Sigmoid colon (tissue), 7 donors: ENCODE results near the gene UST. TPM values are rescaled to one million over a fixed set of nuclear protein-coding genes. Genes with fewer than 3 reads are reported as not detected.
"Not testable (repeated sequence)": the region's sequence is repeated elsewhere in the genome, so short reads cannot be mapped to it uniquely, and the experiment has no call there.

Experiments
- DNase-seq: peaks from one replicate; pipeline ENCODE4 v3.0.0-alpha.2; 2019
- H3K27ac ChIP-seq, 4 donors: fragments of 200-600 bp; sonication (generic); one replicate each; pipeline ENCODE4 v1.5.1; 2016 to 2019; ENCODE audit warnings: mild to moderate bottlenecking in 1 of 4
- H3K27me3 ChIP-seq, 3 donors: fragments of 200-600 bp; sonication (generic); one replicate each; pipeline ENCODE4 v1.5.1; 2019; ENCODE audit warnings: mild to moderate bottlenecking in 1 of 3
- H3K36me3 ChIP-seq, 4 donors: fragments of 200-600 bp; sonication (generic); one replicate each; pipeline ENCODE4 v1.5.1; 2016 to 2019
- H3K4me1 ChIP-seq, 4 donors: fragments of 200-600 bp; sonication (generic); one replicate each; pipeline ENCODE4 v1.5.1; 2017 to 2019
- H3K4me3 ChIP-seq, 4 donors: fragments of 200-600 bp; sonication (generic); one replicate each; pipeline ENCODE4 v1.5.1; 2017 to 2019; ENCODE audit warnings: mild to moderate bottlenecking in 2 of 4, moderate library complexity in 1 of 4
- H3K9me3 ChIP-seq, 4 donors: fragments of 200-600 bp in 3 of 4; sonication (generic) in 3 of 4; one replicate each; pipeline versions ENCODE4 v1.5.1 to v1.6.1; 2013 to 2019
- EP300 ChIP-seq, 4 donors: sonication (generic); formaldehyde crosslinking; IDR thresholded peaks; one replicate each; pipeline ENCODE4 v1.6.1; 2017; ENCODE audit warnings: antibody characterized with exemption in 4 of 4
- POLR2A ChIP-seq, 2 donors: fragments of 450-650 bp; IDR thresholded peaks; one replicate each; pipeline ENCODE4 v1.6.1; 2016; ENCODE audit warnings: antibody characterized with exemption in 2 of 2, mild to moderate bottlenecking in 2 of 2, moderate library complexity in 2 of 2
- POLR2AphosphoS5 ChIP-seq, 4 donors: sonication (generic); formaldehyde crosslinking; IDR thresholded peaks; one replicate each; pipeline ENCODE4 v1.6.1; 2017; ENCODE audit warnings: antibody characterized with exemption in 4 of 4
- WGBS, 2 donors: extraction: QIAGEN DNeasy Blood & Tissue Kit; methylation state at CpG; one replicate each; pipeline ENCODE4 v1.1.7; 2013; 5-methylcytosine and 5-hydroxymethylcytosine counted together
- intact Hi-C: fragments of 100-400 bp; cut with DNase I; formaldehyde crosslinking; loops from one replicate; pipeline ENCODE4 v1.15.1; 2023
- polyA plus RNA-seq, 3 donors: library from polyadenylated mRNA; stranded (reverse); fragments of 200-250 nt; gene quantifications; one replicate each; pipeline ENCODE4 v1.2.3, GENCODE V29; 2013
- total RNA-seq, 4 donors: library from RNA; depleted of rRNA; stranded (reverse); fragments of >200 nt; gene quantifications; one replicate each; pipeline ENCODE4 v1.1.0, GENCODE V29; 2016
- TF ChIP-seq, protein P1 (sequence below), 4 experiments: fragments of 450-650 bp in 3 of 4; fragments of 200-600 bp in 1 of 4; IDR thresholded peaks; one replicate each; pipeline ENCODE4 v1.5.1; 2016 to 2019; ENCODE audit warnings: antibody characterized with exemption in 4 of 4, mild to moderate bottlenecking in 3 of 4, moderate library complexity in 2 of 4
- donor health status: healthy with polysubstance abuse.
- donor health status: Bipolar disorder and iron deficiency.
- donor health status: healthy.

Gene UST
- total and polyA plus RNA-seq, 7 donors = 0.46 to 35.2 (median 21.8) TPM

DNA sequence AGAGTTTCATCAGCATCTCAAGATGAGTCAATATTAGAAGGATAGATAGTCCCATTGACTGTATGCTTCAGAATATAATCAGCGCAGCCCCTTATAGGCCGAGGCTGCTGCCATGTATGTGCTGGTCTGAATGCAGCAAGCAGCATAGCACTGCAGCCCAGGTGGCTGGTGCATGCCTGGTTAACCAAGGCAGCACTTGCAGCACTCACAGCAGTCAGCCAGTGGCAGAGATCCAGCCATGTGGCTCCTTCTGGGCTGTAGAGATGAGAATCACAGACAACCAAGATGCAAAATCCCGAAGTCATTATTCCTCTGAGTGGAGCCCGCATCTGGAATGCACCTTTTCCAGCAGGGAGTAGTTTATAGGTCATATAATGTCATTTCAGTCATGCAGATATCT is 251.9 kb downstream of the UST start:
- 92 to 94% methylated on average over 4 of the region's 4 CpGs for WGBS, 2 donors

DNA sequence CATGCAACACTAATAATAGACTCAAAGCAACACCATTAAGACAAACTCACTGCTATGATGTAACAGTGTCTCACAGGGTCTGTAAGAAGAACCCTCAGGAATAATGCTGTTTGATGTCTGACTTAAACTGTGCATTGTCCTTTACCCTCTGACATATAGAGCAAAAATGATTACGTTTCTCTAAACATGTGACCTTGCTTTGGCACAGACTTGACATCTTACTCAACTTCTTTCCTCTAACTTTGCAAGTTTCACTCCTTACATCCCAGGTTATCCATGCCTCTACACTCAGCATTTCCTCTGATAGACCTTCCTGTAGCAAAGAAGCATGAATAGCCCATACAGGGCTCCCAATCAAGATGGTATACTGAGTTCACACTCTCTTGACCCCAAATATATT is 252.7 kb downstream of the UST start:
- no peak for DNase-seq
- 54 to 68% methylated on average over 1 of the region's 1 CpG for WGBS, 2 donors
- TF ChIP-seq, protein P1, sequence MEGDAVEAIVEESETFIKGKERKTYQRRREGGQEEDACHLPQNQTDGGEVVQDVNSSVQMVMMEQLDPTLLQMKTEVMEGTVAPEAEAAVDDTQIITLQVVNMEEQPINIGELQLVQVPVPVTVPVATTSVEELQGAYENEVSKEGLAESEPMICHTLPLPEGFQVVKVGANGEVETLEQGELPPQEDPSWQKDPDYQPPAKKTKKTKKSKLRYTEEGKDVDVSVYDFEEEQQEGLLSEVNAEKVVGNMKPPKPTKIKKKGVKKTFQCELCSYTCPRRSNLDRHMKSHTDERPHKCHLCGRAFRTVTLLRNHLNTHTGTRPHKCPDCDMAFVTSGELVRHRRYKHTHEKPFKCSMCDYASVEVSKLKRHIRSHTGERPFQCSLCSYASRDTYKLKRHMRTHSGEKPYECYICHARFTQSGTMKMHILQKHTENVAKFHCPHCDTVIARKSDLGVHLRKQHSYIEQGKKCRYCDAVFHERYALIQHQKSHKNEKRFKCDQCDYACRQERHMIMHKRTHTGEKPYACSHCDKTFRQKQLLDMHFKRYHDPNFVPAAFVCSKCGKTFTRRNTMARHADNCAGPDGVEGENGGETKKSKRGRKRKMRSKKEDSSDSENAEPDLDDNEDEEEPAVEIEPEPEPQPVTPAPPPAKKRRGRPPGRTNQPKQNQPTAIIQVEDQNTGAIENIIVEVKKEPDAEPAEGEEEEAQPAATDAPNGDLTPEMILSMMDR (IDR thresholded peaks at IDR 0.05) = no peak
- TF ChIP-seq POLR2A (IDR thresholded peaks at IDR 0.05) = no peak
- TF ChIP-seq POLR2AphosphoS5 (IDR thresholded peaks at IDR 0.05) = no peak
- no peak for TF ChIP-seq EP300 (IDR thresholded peaks at IDR 0.05)
- intact Hi-C loops = no loop called here
- Histone ChIP-seq H3K27me3 (no peaks in the 10 kb centered on the region), H3K36me3 (peaks cover 0 to 2% (median under 1%) of the 10 kb centered on the region in 4 donors), H3K9me3 (no peaks in the 10 kb centered on the region), H3K4me1 (peaks cover 0 to 26% (median 17%) of the 10 kb centered on the region in 4 donors), H3K4me3 (no peak overlapping the region), H3K27ac (peak overlapping the region; percentile 38 to 76 (median 48))

More for the DNA sequence above, 251.9 kb downstream of the UST start:
- peaks cover 0 to 26% (median 17%) of the 10 kb centered on the region in 4 donors for H3K4me1 ChIP-seq
- H3K9me3 ChIP-seq = no peaks in the 10 kb centered on the region
- no peak overlapping the region for H3K4me3 ChIP-seq
- TF ChIP-seq EP300 (IDR thresholded peaks at IDR 0.05) (no peak), POLR2AphosphoS5 (IDR thresholded peaks at IDR 0.05) (no peak), POLR2A (IDR thresholded peaks at IDR 0.05) (no peak)
- TF ChIP-seq, protein P1 (IDR thresholded peaks at IDR 0.05) = no peak
- intact Hi-C loops = no loop called here
- no peaks in the 10 kb centered on the region for H3K36me3 ChIP-seq
- H3K27ac ChIP-seq = peak overlapping the region in 1 of 4 donors; percentile 76
- DNase-seq = no peak
- no peaks in the 10 kb centered on the region for H3K27me3 ChIP-seq

DNA sequence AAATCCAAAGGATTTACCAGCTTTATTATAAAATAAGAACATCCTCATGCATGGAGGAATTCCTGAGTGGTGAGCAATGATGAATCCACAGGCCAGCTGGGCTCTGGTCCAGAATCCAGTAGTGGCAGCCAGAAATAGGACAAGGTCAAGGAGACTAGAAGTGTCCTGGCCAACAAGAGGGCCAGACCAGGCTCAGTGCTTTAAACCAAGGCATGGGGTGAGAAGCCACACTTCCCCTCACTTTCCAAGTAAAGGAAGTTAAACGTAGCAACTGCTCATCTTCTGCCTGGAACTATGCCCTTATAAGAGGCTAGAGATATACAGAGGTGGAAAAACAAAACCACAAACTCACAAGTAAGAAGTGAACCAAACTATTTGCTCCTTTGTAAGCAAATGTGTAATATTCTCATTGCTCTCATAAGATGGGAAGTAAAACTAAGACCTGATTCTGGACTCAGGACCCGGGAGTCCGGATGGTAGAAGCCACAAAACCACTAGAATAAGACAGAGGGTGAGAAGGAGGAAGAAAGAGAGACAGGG is 253.2 kb downstream of the UST start:
- H3K4me1 ChIP-seq = peaks cover 0 to 26% (median 17%) of the 10 kb centered on the region in 4 donors
- no peaks in the 10 kb centered on the region for H3K27me3 ChIP-seq
- TF ChIP-seq POLR2A (IDR thresholded peaks at IDR 0.05) (no peak), POLR2AphosphoS5 (IDR thresholded peaks at IDR 0.05) (peak in 2 of 4 donors; percentile 26 to 45), EP300 (IDR thresholded peaks at IDR 0.05) (peak in 1 of 4 donors; percentile 26)
- 42 to 75% methylated on average over 3 of the region's 3 CpGs for WGBS, 2 donors
- H3K9me3 ChIP-seq = no peaks in the 10 kb centered on the region
- peak; percentile 81 for DNase-seq
- peak overlapping the region; percentile 38 to 76 (median 48) for H3K27ac ChIP-seq
- intact Hi-C loops = no loop called here
- H3K4me3 ChIP-seq = no peak overlapping the region
- H3K36me3 ChIP-seq = peaks cover 0 to 4% (median 2%) of the 10 kb centered on the region in 4 donors

DNA sequence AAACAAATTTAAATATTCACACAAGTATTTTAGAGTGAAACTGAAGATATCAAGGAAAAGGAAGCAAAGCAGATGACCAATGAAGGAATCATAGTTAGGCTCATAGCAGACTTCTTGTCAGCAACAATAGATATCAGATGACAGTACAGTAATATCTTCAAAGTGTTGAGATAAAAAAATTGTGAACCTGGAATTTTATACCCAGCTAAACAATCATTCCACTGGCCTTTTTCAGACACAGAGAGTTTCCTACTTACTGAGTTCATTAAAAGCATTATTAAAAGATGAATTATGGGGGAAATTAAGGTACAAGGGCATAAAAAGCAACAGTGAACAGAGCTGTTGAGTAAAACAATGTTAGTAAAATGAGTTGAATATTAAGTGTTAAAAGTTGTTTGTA is 254.6 kb downstream of the UST start:
- no peak for TF ChIP-seq POLR2AphosphoS5 (IDR thresholded peaks at IDR 0.05)
- Histone ChIP-seq H3K4me3 (no peak overlapping the region), H3K36me3 (peaks cover 0 to 10% (median 2%) of the 10 kb centered on the region in 4 donors), H3K27me3 (no peaks in the 10 kb centered on the region), H3K4me1 (peaks cover 0 to 26% (median 17%) of the 10 kb centered on the region in 4 donors), H3K27ac (no peak overlapping the region), H3K9me3 (no peaks in the 10 kb centered on the region)
- intact Hi-C loops = no loop called here
- no peak for DNase-seq

DNA sequence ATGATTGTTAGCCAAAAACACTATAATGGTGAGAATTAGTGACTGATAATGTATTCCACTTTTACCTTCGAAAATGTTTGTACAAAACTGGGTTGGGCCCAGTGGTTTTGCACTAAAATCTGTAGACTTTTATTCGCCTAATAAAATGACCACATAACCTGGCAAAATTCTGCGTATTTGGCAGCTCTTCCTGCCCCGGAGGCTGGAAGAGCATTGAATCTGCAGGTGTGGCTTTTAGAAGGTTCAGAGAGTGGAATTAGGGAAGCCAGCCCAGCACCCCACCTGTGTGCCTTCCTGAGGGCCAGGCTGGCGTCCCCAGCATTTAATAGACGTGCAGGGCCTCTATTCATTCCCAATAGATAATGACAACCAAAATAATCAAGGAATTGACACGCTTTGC is 256.7 kb downstream of the UST start:
- WGBS, 2 donors = 75 to 94% methylated on average over 7 of the region's 7 CpGs
- Histone ChIP-seq H3K4me1 (peaks cover 0 to 19% (median 15%) of the 10 kb centered on the region in 4 donors), H3K9me3 (no peaks in the 10 kb centered on the region), H3K36me3 (peaks cover 0 to 10% (median 2%) of the 10 kb centered on the region in 4 donors), H3K4me3 (no peak overlapping the region), H3K27ac (no peak overlapping the region), H3K27me3 (no peaks in the 10 kb centered on the region)
- intact Hi-C loops = no loop called here
- no peak for TF ChIP-seq POLR2AphosphoS5 (IDR thresholded peaks at IDR 0.05)
- no peak for TF ChIP-seq EP300 (IDR thresholded peaks at IDR 0.05)
- TF ChIP-seq POLR2A (IDR thresholded peaks at IDR 0.05) = no peak
- TF ChIP-seq, protein P1 (IDR thresholded peaks at IDR 0.05) = no peak
- no peak for DNase-seq

DNA sequence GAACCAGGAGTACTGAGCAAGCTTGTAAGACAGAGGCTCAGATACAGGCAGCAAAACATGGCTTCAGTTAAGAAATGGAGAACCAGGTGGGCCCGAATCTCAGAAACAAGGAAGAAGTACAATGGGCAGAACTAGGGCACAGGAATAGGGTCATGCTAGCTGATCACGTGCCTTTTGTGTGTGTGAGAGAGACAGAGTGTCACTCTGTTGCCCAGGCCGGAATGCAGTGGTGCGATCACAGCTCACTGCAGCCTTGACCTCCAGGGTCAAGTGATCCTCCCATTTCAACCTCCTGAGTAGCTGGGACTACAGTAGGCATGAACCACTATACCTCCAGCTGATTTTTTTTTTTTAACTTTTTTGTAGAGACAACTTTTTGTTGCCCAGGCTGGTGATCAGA is 257.8 kb downstream of the UST start:
- TF ChIP-seq EP300 (IDR thresholded peaks at IDR 0.05) (no peak), POLR2AphosphoS5 (IDR thresholded peaks at IDR 0.05) (no peak), POLR2A (IDR thresholded peaks at IDR 0.05) (no peak)
- TF ChIP-seq, protein P1 (IDR thresholded peaks at IDR 0.05) = no peak
- H3K9me3 ChIP-seq = no peaks in the 10 kb centered on the region
- no peak overlapping the region for H3K27ac ChIP-seq
- H3K4me1 ChIP-seq = peaks cover 0 to 8% (median 7%) of the 10 kb centered on the region in 4 donors
- no peak overlapping the region for H3K4me3 ChIP-seq
- WGBS, 2 donors = 92 to 96% methylated on average over 4 of the region's 4 CpGs
- no peak for DNase-seq
- intact Hi-C loops = no loop called here
- H3K36me3 ChIP-seq = peaks cover 0 to 10% (median 2%) of the 10 kb centered on the region in 4 donors
- no peaks in the 10 kb centered on the region for H3K27me3 ChIP-seq

DNA sequence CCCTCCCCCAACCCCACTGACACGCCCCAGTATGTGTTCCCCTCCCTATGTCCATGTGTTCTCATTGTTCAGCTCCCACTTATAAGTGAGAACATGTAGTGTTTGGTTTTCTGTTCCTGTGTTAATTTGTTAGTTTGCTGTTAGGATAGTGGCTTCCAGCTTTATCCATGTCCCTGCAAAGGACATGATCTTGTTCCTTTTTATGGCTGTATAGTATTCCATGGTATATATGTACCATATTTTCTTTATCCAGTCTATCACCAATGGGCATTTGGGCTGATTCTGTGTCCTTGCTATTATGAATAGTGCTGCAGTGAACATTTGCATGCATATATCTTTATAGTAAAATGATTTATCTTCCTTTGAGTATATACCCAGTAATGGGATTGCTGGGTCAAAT is 259.4 kb downstream of the UST start:
- H3K4me1 ChIP-seq, H3K27ac ChIP-seq, intact Hi-C loops, DNase-seq, H3K4me3 ChIP-seq, H3K9me3 ChIP-seq, H3K27me3 ChIP-seq: not testable (repeated sequence)
- H3K36me3 ChIP-seq = peaks cover 0 to 10% (median 2%) of the 10 kb centered on the region in 4 donors
- WGBS, 2 donors = 88 to 98% methylated on average over 1 of the region's 1 CpG
